GM12878 (cell line): ENCODE measurements around the gene TMEM52. TPM values are rescaled to one million over a fixed set of nuclear protein-coding genes. Genes with fewer than 3 reads are reported as not detected.

Experiments
- ATAC-seq: fragments of 200-7000 bp; cut with Tn5 transposase; 3 replicates; pipeline ENCODE4 v1.9.1; 2020; ENCODE audit warnings: mild to moderate bottlenecking, moderate library complexity
- BruUV-seq: library from RNA; stranded (reverse); fragments of 400-500 nt; replicated peaks from 2 replicates; lab custom pipeline; 2021; lab: Mats Ljungman, UMichigan
- CTCF ChIA-PET: fragments of 300-600 bp; sonication (Branson Sonifier 250); formaldehyde crosslinking; extraction: SDS; loops from one replicate; lab custom pipeline; 2021; ENCODE audit warnings: inconsistent platforms; lab: Yijun Ruan, JAX
- POLR2A ChIA-PET: fragments of 350-600 bp; formaldehyde crosslinking; extraction: SDS; loops from one replicate; lab custom pipeline; 2021; ENCODE audit warnings: inconsistent platforms; lab: Charles Lee
- RAD21 ChIA-PET: fragments of 300-600 bp; sonication (Branson Sonifier 250); formaldehyde crosslinking; loops from one replicate; lab custom pipeline; 2023; ENCODE audit warnings: antibody characterized with exemption; ENCODE audit not compliant: unreplicated experiment; lab: Charles Lee
- SMC1A ChIA-PET: fragments of 300-600 bp; sonication (Branson Sonifier 250); formaldehyde crosslinking; loops from one replicate; lab custom pipeline; 2023; ENCODE audit not compliant: unreplicated experiment, uncharacterized antibody; lab: Charles Lee
- DNase-seq: peaks from one replicate; pipeline ENCODE4 v3.0.0-alpha.2; 2011; ENCODE audit warnings: low read depth, low spot score
- FAIRE-seq: peaks from 3 replicates; lab custom pipeline; 2011; peaks lifted over from hg19 to GRCh38; lab: Jason Lieb, UNC
- H2AFZ ChIP-seq: 2 replicates; pipeline ENCODE4 v1.6.0; 2011; ENCODE audit warnings: low read depth, low read length, control low read depth; ENCODE audit not compliant: control insufficient read depth
- H3K27ac ChIP-seq: 2 replicates; pipeline ENCODE4 v1.5.1; 2011; ENCODE audit warnings: control low read depth; ENCODE audit not compliant: control insufficient read depth, insufficient read depth
- H3K27me3 ChIP-seq, 2 experiments: replicated peaks in 1 of 2; 2 replicates each; pipeline versions ENCODE4 v1.6.0 to v1.6.1; 2011; ENCODE audit warnings: low read length in 1 of 2; ENCODE audit not compliant: control insufficient read depth in 2 of 2, insufficient read depth in 2 of 2
- H3K36me3 ChIP-seq, 2 experiments: 2 replicates each; pipeline ENCODE4 v1.5.1; 2011; ENCODE audit warnings: low read length in 1 of 2; ENCODE audit not compliant: control insufficient read depth in 2 of 2, insufficient read depth in 2 of 2
- H3K4me1 ChIP-seq: 2 replicates; pipeline ENCODE4 v1.6.1; 2011; ENCODE audit warnings: mild to moderate bottlenecking, low read length, moderate library complexity, mixed read lengths; ENCODE audit not compliant: control insufficient read depth, insufficient read depth
- H3K4me2 ChIP-seq: 2 replicates; pipeline ENCODE4 v1.6.0; 2011; ENCODE audit warnings: control low read depth; ENCODE audit not compliant: control insufficient read depth, insufficient read depth
- H3K4me3 ChIP-seq: fragments of 200-600 bp; sonication (generic); 2 replicates; pipeline ENCODE4 v1.5.1; 2016
- H3K79me2 ChIP-seq: 2 replicates; pipeline ENCODE4 v1.6.0; 2011; ENCODE audit warnings: low read length; ENCODE audit not compliant: control insufficient read depth, insufficient read depth
- H3K9ac ChIP-seq: 2 replicates; pipeline ENCODE4 v1.8.0; 2011; ENCODE audit warnings: low read length, control low read depth, mixed read lengths; ENCODE audit not compliant: control insufficient read depth, insufficient read depth
- H3K9me3 ChIP-seq: replicated peaks from 3 replicates; pipeline ENCODE4 v1.5.1; 2011; ENCODE audit warnings: mild to moderate bottlenecking, low read length; ENCODE audit not compliant: control insufficient read depth, insufficient read depth
- H4K20me1 ChIP-seq: 2 replicates; pipeline ENCODE4 v1.6.0; 2011; ENCODE audit not compliant: control insufficient read depth, insufficient read depth
- CHD1 ChIP-seq: IDR thresholded peaks from 2 replicates; pipeline ENCODE4 v1.6.1; 2012; ENCODE audit warnings: low read depth, low read length, improper control_type of control experiment
- POLR2AphosphoS5 ChIP-seq: IDR thresholded peaks from 2 replicates; pipeline ENCODE4 v1.6.1; 2011; ENCODE audit warnings: mild to moderate bottlenecking, low read length, inconsistent platforms
- SMARCA5 ChIP-seq: fragments of 450-650 bp; IDR thresholded peaks from 2 replicates; pipeline ENCODE4 v1.6.1; 2017; ENCODE audit warnings: mild to moderate bottlenecking
- WGBS: methylation state at CpG from one replicate; pipeline ENCODE4 v1.1.6; 2016; ENCODE audit warnings: low lambda C conversion rate; ENCODE audit not compliant: insufficient replicate concordance, insufficient coverage; ENCODE audit errors: missing lambda C conversion rate; 5-methylcytosine and 5-hydroxymethylcytosine counted together
- in situ Hi-C: fragments of 300-500 bp; cut with MboI; formaldehyde crosslinking; loops from 9 replicates; pipeline ENCODE4 v1.14.3; 2018; ENCODE audit warnings: mixed read lengths
- intact Hi-C: fragments of 100-400 bp; cut with micrococcal nuclease; formaldehyde crosslinking; loops from one replicate; pipeline ENCODE4 v1.14.2; 2022; ENCODE audit not compliant: unreplicated experiment
- polyA plus RNA-seq, 11 experiments: library from polyadenylated mRNA; depleted of rRNA in 4 of 11; unstranded in 6 of 11; stranded (reverse) in 5 of 11; fragments of >200 nt; fragmentation: Nextera tagmentation in 4 of 11; fragmentation: Illumina TruSeq in 1 of 11; extraction: Ambion mirVana in 4 of 11; extraction: Trizol in 1 of 11; gene quantifications; 1 replicate in 1 of 11; 2 replicates in 10 of 11; pipeline versions ENCODE4 v1.2.1 to v1.2.3, GENCODE V29; 2011 to 2016; ENCODE audit warnings: inconsistent platforms in 2 of 11, missing spikeins in 2 of 11, low read depth in 1 of 11
- total RNA-seq, 4 experiments: library from RNA; depleted of rRNA in 3 of 4; stranded (reverse); fragments of >200 nt in 3 of 4; fragmentation: Illumina TruSeq in 1 of 4; extraction: Trizol in 1 of 4; gene quantifications; 2 replicates each; pipeline versions ENCODE4 v1.2.1 to v1.2.3, GENCODE V29; 2013 to 2021

The TMEM52 gene
- total and polyA plus RNA-seq, 10 of the 15 experiments (the other 5 are each of a cell fraction or from before 2014, with no cell fraction given), result 0.17 to 0.33 (median 0.24) TPM; not detected in 7

DNA sequence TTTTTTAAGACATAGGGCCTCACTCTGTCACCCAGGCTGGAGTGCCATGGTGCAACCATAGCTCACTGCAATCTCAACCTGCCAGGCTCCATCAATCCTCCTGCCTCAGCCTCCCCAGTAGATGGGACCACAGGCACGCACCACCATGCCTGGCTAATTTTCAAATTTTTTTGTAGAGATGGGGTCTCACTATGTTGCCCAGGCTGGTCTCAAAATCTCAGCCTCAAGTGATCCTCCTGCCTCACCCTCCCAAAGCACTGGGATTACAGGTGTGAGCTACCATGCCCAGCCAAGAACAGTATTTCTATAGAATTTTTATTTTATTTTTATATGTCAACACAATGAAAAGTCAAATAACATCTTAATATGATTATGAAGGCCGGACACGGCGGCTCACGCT is 39.1 kb downstream of the TMEM52 start:
- Histone ChIP-seq H3K79me2 (peaks cover 86% of the 10 kb centered on the region), H3K4me1 (no peaks in the 10 kb centered on the region), H3K9me3 (no peaks in the 10 kb centered on the region; the same call in 2 of the 3 replicates), H3K4me2 (no peak overlapping the region), H3K36me3 (peaks cover 27 to 30% of the 10 kb centered on the region in 2 experiments; a peak in 3 of 4 replicates), H3K27ac (no peak overlapping the region), H3K9ac (no peak overlapping the region), H4K20me1 (peaks cover 40% of the 10 kb centered on the region), H3K4me3 (no peak overlapping the region), H2AFZ (no peak overlapping the region), H3K27me3 (no peaks in the 10 kb centered on the region)
- TF ChIP-seq CHD1 (no peak), POLR2AphosphoS5 (peak; percentile 49; the same call in 1 of the 2 replicates)
- ATAC-seq, result no peak
- intact Hi-C loops, result no loop called here
- ChIA-PET SMC1A (interaction anchor here (1.7 kb wide), 1 partner anchor 52 kb away, joined by 4 read pairs; no protein-coding TSS in a partner anchor), CTCF (interaction anchor here (0.9 to 1.5 kb wide), 2 partner anchors 12 to 25 kb away, joined by 3 to 6 read pairs; no protein-coding TSS in a partner anchor), RAD21 (no interaction called here), POLR2A (interaction anchor here (0.7 kb wide), 2 partner anchors 536 to 1990 kb away, joined by 4 read pairs; no protein-coding TSS in a partner anchor)
- BruUV-seq, result no TSS peak
- DNase-seq, result no peak
- no peak for FAIRE-seq
- 96% methylated on average over 5 of the region's 5 CpGs for WGBS
- in situ Hi-C loops, result no loop called here

DNA sequence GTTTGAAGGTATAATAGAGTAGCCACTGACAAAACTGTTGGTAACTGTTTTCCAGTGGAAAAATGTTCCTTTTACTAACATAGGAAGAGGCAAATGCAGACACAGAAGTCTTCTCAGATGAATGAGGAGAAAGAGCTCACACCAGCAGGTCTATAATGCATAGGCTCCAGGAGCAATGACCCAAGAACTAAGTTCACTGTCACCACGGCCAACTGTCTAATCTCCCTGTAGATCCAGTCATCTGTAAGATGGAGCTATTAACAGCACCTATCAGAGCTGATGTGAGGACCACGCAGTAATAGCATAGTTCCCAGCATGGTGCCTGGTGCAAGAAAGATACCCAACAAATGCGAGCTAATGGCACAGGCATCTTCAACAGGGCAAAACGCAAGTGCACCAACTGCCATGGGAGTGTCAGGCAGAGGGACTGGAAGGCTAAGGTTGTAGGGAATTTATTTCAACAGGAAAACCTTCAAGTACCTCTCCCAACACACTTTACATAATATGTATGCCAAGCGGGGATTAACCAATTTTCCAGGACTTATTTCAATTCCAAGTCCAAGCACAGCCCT is 41.1 kb downstream of the TMEM52 start:
- Histone ChIP-seq H3K4me3 (no peak overlapping the region), H4K20me1 (peaks cover 42% of the 10 kb centered on the region), H3K27ac (no peak overlapping the region), H2AFZ (no peak overlapping the region), H3K36me3 (peaks cover 34 to 39% of the 10 kb centered on the region in 2 experiments; a peak in 3 of 4 replicates), H3K9me3 (no peaks in the 10 kb centered on the region; the same call in 2 of the 3 replicates), H3K4me1 (no peaks in the 10 kb centered on the region), H3K9ac (no peak overlapping the region), H3K4me2 (no peak overlapping the region), H3K79me2 (peaks cover 85% of the 10 kb centered on the region), H3K27me3 (no peaks in the 10 kb centered on the region)
- FAIRE-seq (no peak), DNase-seq (no peak), ATAC-seq (no peak; the same call in 2 of the 3 replicates)
- ChIA-PET SMC1A (interaction anchor here (1.1 kb wide), 1 partner anchor 10 kb away, joined by 3 read pairs; no protein-coding TSS in a partner anchor), RAD21 (no interaction called here), POLR2A (interaction anchor here (0.6 to 1.4 kb wide), 2 partner anchors 9 to 69 kb away, joined by 5 to 7 read pairs; no protein-coding TSS in a partner anchor), CTCF (no interaction called here)
- TF ChIP-seq SMARCA5 (no peak), POLR2AphosphoS5 (0 out of 2 replicates have a peak, but pooled peaks have one; percentile 44)
- no TSS peak for BruUV-seq
- in situ Hi-C loops, result no loop called here
- WGBS, result 68% methylated on average over 5 of the region's 5 CpGs
- intact Hi-C loops, result no loop called here
